CD4-positive, CD25-positive, alpha-beta regulatory T cell (primary cell): ENCODE data around the gene SLC1A1. TPM values are rescaled to one million over a fixed set of nuclear protein-coding genes. Genes with fewer than 3 reads are reported as not detected.
"Not testable (repeated sequence)": the region's sequence is repeated elsewhere in the genome, so short reads cannot be mapped to it uniquely, and the experiment has no call there.

Source experiments
- ATAC-seq, 2 donors: fragments of 150-1000 bp; cut with Tn5 transposase; one replicate each; pipeline ENCODE4 v1.10.0; 2021; ENCODE audit warnings: low read depth in 2 of 2, moderate number of reproducible peaks in 2 of 2, moderate library complexity in 1 of 2
- DNase-seq, 3 donors: peaks; one replicate each; pipeline versions ENCODE4 v3.0.0 to v3.0.0-alpha.2; 2012 to 2022; ENCODE audit warnings: mixed read lengths in 1 of 3
- H3K27ac ChIP-seq: one replicate; pipeline ENCODE4 v1.7.0; 2013; ENCODE audit warnings: mild to moderate bottlenecking, low read length; ENCODE audit not compliant: insufficient read depth, poor library complexity, severe bottlenecking
- H3K27me3 ChIP-seq: one replicate; pipeline ENCODE4 v1.7.0; 2013; ENCODE audit warnings: low read length; ENCODE audit not compliant: control insufficient read depth, insufficient read depth
- H3K36me3 ChIP-seq: one replicate; pipeline ENCODE4 v1.7.0; 2013; ENCODE audit warnings: mild to moderate bottlenecking, low read length, moderate library complexity; ENCODE audit not compliant: control insufficient read depth, insufficient read depth
- H3K4me1 ChIP-seq: 2 replicates; pipeline ENCODE4 v1.7.0; 2013; ENCODE audit warnings: mild to moderate bottlenecking, low read length; ENCODE audit not compliant: insufficient read depth, control insufficient read depth, poor library complexity, severe bottlenecking
- H3K4me3 ChIP-seq: one replicate; pipeline ENCODE4 v1.7.0; 2013; ENCODE audit warnings: low read depth, mild to moderate bottlenecking, low read length, moderate library complexity
- H3K9me3 ChIP-seq, 2 experiments: 1 replicate in 1 of 2; 2 replicates in 1 of 2; pipeline ENCODE4 v1.7.0; 2013; ENCODE audit warnings: low read length in 2 of 2, mild to moderate bottlenecking in 1 of 2, moderate library complexity in 1 of 2; ENCODE audit not compliant: control insufficient read depth in 2 of 2
- H3K27ac Mint-ChIP-seq, 3 donors: one replicate each; pipeline ENCODE4 v1.8.0; 2020 to 2022; ENCODE audit warnings: mild to moderate bottlenecking in 3 of 3, mixed read lengths in 3 of 3, moderate library complexity in 2 of 3
- H3K27me3 Mint-ChIP-seq: one replicate; pipeline ENCODE4 v1.8.0; 2022; ENCODE audit warnings: mild to moderate bottlenecking, mixed read lengths
- H3K36me3 Mint-ChIP-seq: one replicate; pipeline ENCODE4 v1.8.0; 2020; ENCODE audit warnings: mixed read lengths
- H3K4me1 Mint-ChIP-seq, 4 donors: one replicate each; pipeline ENCODE4 v1.8.0; 2020 to 2022; ENCODE audit warnings: mixed read lengths in 4 of 4, mild to moderate bottlenecking in 1 of 4
- H3K4me3 Mint-ChIP-seq, 4 donors: one replicate each; pipeline ENCODE4 v1.8.0; 2020 to 2022; ENCODE audit warnings: mild to moderate bottlenecking in 4 of 4, mixed read lengths in 4 of 4, moderate library complexity in 3 of 4
- H3K9me3 Mint-ChIP-seq, 7 donors: one replicate each; pipeline ENCODE4 v1.8.0; 2020 to 2022; ENCODE audit warnings: mixed read lengths in 7 of 7, mild to moderate bottlenecking in 3 of 7, moderate library complexity in 2 of 7
- polyA plus RNA-seq, 4 donors: library from polyadenylated mRNA; unstranded; fragments of 300-500 nt; fragmentation: Illumina TruSeq; gene quantifications; one replicate each; pipeline ENCODE4 v1.2.3, GENCODE V29; 2021
- total RNA-seq: library from RNA; stranded (reverse); gene quantifications from one replicate; pipeline ENCODE4 v1.2.3, GENCODE V29; 2022

Gene SLC1A1
- total and polyA plus RNA-seq, 5 donors from 2014 or later, result 0.37 to 3.3 (median 1.3) TPM

GRCh38 chr9:4541856-4542255, 51.6 kb downstream of the SLC1A1 start:
- Mint-ChIP-seq H3K4me3 (no peak overlapping the region), H3K36me3 (no peaks in the 10 kb centered on the region), H3K9me3 (no peaks in the 10 kb centered on the region), H3K27ac (peak overlapping the region in 2 of 3 donors; percentile 36 to 38), H3K4me1 (peaks cover 0 to 9% (median 7%) of the 10 kb centered on the region in 4 donors), H3K27me3 (peaks cover 14% of the 10 kb centered on the region)
- Histone ChIP-seq H3K9me3 (no peaks in the 10 kb centered on the region), H3K27ac (no peak overlapping the region), H3K4me1 (no peaks in the 10 kb centered on the region), H3K4me3 (no peak overlapping the region), H3K27me3 (no peaks in the 10 kb centered on the region), H3K36me3 (no peaks in the 10 kb centered on the region)
- DNase-seq, result no peak
- no peak for ATAC-seq

GRCh38 chr9:4544714-4545113, 54.4 kb downstream of the SLC1A1 start:
- H3K36me3 ChIP-seq, H3K27ac Mint-ChIP-seq, H3K27ac ChIP-seq, H3K36me3 Mint-ChIP-seq, ATAC-seq, H3K4me3 Mint-ChIP-seq, H3K9me3 ChIP-seq, H3K9me3 Mint-ChIP-seq, H3K4me1 ChIP-seq, DNase-seq, H3K27me3 ChIP-seq, H3K4me3 ChIP-seq: not testable (repeated sequence)
- Mint-ChIP-seq H3K4me1 (peaks cover 5 to 25% (median 8%) of the 10 kb centered on the region in 4 donors), H3K27me3 (peaks cover 14% of the 10 kb centered on the region)

- Histone ChIP-seq H3K27ac (no peak overlapping the region), H3K4me1 (peaks cover 7% of the 10 kb centered on the region), H3K9me3 (no peaks in the 10 kb centered on the region), H3K4me3 (no peak overlapping the region), H3K27me3 (no peaks in the 10 kb centered on the region), H3K36me3 (no peaks in the 10 kb centered on the region)
- Mint-ChIP-seq H3K4me3 (no peak overlapping the region), H3K36me3 (no peaks in the 10 kb centered on the region), H3K27ac (peak overlapping the region in 2 of 3 donors; percentile 37 to 45), H3K27me3 (peaks cover 14% of the 10 kb centered on the region), H3K9me3 (no peaks in the 10 kb centered on the region), H3K4me1 (peaks cover 5 to 43% (median 12%) of the 10 kb centered on the region in 4 donors)
- DNase-seq (no peak), ATAC-seq (no peak)
Measured at GRCh38 chr9:4547016-4547415, 56.7 kb downstream of the SLC1A1 start.

- Mint-ChIP-seq H3K4me3 (no peak overlapping the region), H3K36me3 (no peaks in the 10 kb centered on the region), H3K27me3 (peaks cover 14% of the 10 kb centered on the region), H3K4me1 (peaks cover 5 to 48% (median 12%) of the 10 kb centered on the region in 4 donors), H3K27ac (no peak overlapping the region), H3K9me3 (no peaks in the 10 kb centered on the region)
- Histone ChIP-seq H3K4me1 (peaks cover 7% of the 10 kb centered on the region), H3K9me3 (no peaks in the 10 kb centered on the region), H3K27me3 (no peaks in the 10 kb centered on the region), H3K4me3 (no peak overlapping the region), H3K36me3 (no peaks in the 10 kb centered on the region), H3K27ac (no peak overlapping the region)
- no peak for ATAC-seq
- no peak for DNase-seq
Measured at GRCh38 chr9:4548811-4549725, 58.8 kb downstream of the SLC1A1 start.

GRCh38 chr9:4549751-4550295, 59.6 kb downstream of the SLC1A1 start:
- H3K4me3 ChIP-seq, result no peak overlapping the region
- H3K4me1 Mint-ChIP-seq, result peaks cover 6 to 53% (median 14%) of the 10 kb centered on the region in 4 donors
- peaks cover 7% of the 10 kb centered on the region for H3K4me1 ChIP-seq
- ATAC-seq, result no peak
- peak overlapping the region in 2 of 3 donors; percentile 6 to 25 for H3K27ac Mint-ChIP-seq
- H3K36me3 ChIP-seq, result no peaks in the 10 kb centered on the region
- H3K4me3 Mint-ChIP-seq, result no peak overlapping the region
- H3K27me3 Mint-ChIP-seq, result peaks cover 8% of the 10 kb centered on the region
- no peaks in the 10 kb centered on the region for H3K9me3 Mint-ChIP-seq
- no peaks in the 10 kb centered on the region for H3K27me3 ChIP-seq
- H3K27ac ChIP-seq, result no peak overlapping the region
- DNase-seq, result no peak
- no peaks in the 10 kb centered on the region for H3K9me3 ChIP-seq
- H3K36me3 Mint-ChIP-seq, result no peaks in the 10 kb centered on the region

- H3K4me1 ChIP-seq, result peaks cover 10% of the 10 kb centered on the region
- ATAC-seq, result peak in 1 of 2 donors; percentile 53
- peaks cover 4 to 62% (median 14%) of the 10 kb centered on the region in 4 donors for H3K4me1 Mint-ChIP-seq
- no peak overlapping the region for H3K4me3 ChIP-seq
- H3K9me3 Mint-ChIP-seq, result no peaks in the 10 kb centered on the region
- no peaks in the 10 kb centered on the region for H3K27me3 Mint-ChIP-seq
- peak in 2 of 3 donors; percentile 32 to 35 for DNase-seq
- no peak overlapping the region for H3K27ac ChIP-seq
- no peak overlapping the region for H3K4me3 Mint-ChIP-seq
- H3K36me3 Mint-ChIP-seq, result no peaks in the 10 kb centered on the region
- H3K9me3 ChIP-seq, result no peaks in the 10 kb centered on the region
- H3K27me3 ChIP-seq, result no peaks in the 10 kb centered on the region
- H3K27ac Mint-ChIP-seq, result peak overlapping the region in 2 of 3 donors; percentile 23 to 25
- no peaks in the 10 kb centered on the region for H3K36me3 ChIP-seq
Measured at GRCh38 chr9:4550777-4551484, 60.7 kb downstream of the SLC1A1 start.

GRCh38 chr9:4553951-4554381, 63.7 kb downstream of the SLC1A1 start:
- no peak for ATAC-seq
- Histone ChIP-seq H3K27ac (no peak overlapping the region), H3K27me3 (no peaks in the 10 kb centered on the region), H3K4me3 (no peak overlapping the region), H3K4me1 (peaks cover 10% of the 10 kb centered on the region), H3K36me3 (no peaks in the 10 kb centered on the region), H3K9me3 (no peaks in the 10 kb centered on the region)
- no peak for DNase-seq
- no peaks in the 10 kb centered on the region for H3K27me3 Mint-ChIP-seq
- peaks cover 0 to 39% (median 11%) of the 10 kb centered on the region in 4 donors for H3K4me1 Mint-ChIP-seq
- peak overlapping the region in 2 of 3 donors; percentile 20 to 78 for H3K27ac Mint-ChIP-seq
- H3K36me3 Mint-ChIP-seq, result no peaks in the 10 kb centered on the region
- no peaks in the 10 kb centered on the region for H3K9me3 Mint-ChIP-seq
- H3K4me3 Mint-ChIP-seq, result no peak overlapping the region
